ENCODE results near the gene BGLAP. TPM values are rescaled to one million over a fixed set of nuclear protein-coding genes. Genes with fewer than 3 reads are reported as not detected.

BGLAP gene
- total and polyA plus RNA-seq, 2 donors (not counting 3 experiments of a cell fraction or from before 2014, with no cell fraction given): 0.65 to 1.0 TPM

DNA sequence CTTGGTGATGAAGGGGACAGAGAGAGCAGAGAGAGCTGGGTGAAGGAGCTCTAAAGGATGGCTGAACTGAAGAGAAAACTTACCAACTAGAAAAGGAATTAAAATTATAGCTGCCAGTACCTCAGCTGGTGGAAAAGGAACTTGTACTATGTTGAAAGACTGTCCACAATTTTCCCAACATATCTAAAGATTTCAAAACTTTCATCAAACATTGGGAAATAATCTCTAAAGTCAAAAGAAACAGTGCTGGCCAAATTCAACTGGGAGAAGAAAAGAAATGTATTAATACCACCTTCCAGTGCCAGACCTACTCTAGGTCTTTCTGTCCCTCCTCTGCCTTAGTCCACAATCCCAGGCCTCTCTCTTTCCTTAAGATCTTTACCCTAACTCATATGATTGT, 34.5 kb downstream of the BGLAP start:
- Histone ChIP-seq H3K4me3 (replicated peaks in 1 of 3; ENCODE audit: insufficient read depth in 1 of 3, low read depth in 1 of 3, low read length in 3 of 3) (no peak overlapping the region), H3K4me2 (ENCODE audit: insufficient read depth, low read length) (no peak overlapping the region), H3K27ac (ENCODE audit: insufficient read depth, low read depth, low read length) (no peak overlapping the region), H3K9me3 (replicated peaks; ENCODE audit: control insufficient read depth, insufficient read depth, low read length) (no peaks in the 10 kb centered on the region), H2AFZ (ENCODE audit: low read depth, low read length) (no peak overlapping the region), H3K79me2 (ENCODE audit: control insufficient read depth, insufficient read depth, low read length) (peaks cover 35% of the 10 kb centered on the region), H3K27me3 (ENCODE audit: control insufficient read depth in 2 of 2, insufficient read depth in 2 of 2, low read length in 2 of 2) (no peaks in the 10 kb centered on the region), H3K4me1 (ENCODE audit: control insufficient read depth, extremely low read depth, insufficient read depth, low read length) (peaks cover 6% of the 10 kb centered on the region), H3K9ac (replicated peaks; ENCODE audit: extremely low read depth, insufficient read depth, low read length) (no peak overlapping the region), H4K20me1 (replicated peaks; ENCODE audit: control insufficient read depth, extremely low read depth, insufficient read depth, low read length) (peaks cover 2% of the 10 kb centered on the region), H3K36me3 (ENCODE audit: control insufficient read depth in 2 of 2, extremely low read depth in 1 of 2, insufficient read depth in 2 of 2, low read length in 2 of 2) (peaks cover 21 to 43% of the 10 kb centered on the region in 2 experiments), H3K9me1 (replicated peaks; ENCODE audit: control insufficient read depth, extremely low read depth, insufficient read depth, low read length) (no peaks in the 10 kb centered on the region)
- intact Hi-C loops (cut with micrococcal nuclease): no loop called here
- FAIRE-seq (no peak), DNase-seq (ENCODE audit: low read depth, low spot score) (no peak)
- dilution Hi-C loops (cut with MboI; ENCODE audit: extremely low pct_ligation_motif_present, low sequenced_read_pairs): no loop called here
- POLR2A ChIA-PET: interaction anchor here (0.7 kb wide), 1 partner anchor 17 kb away, joined by 4 read pairs; no protein-coding TSS in a partner anchor
- no TSS peak for BruUV-seq (replicated peaks)
- TF ChIP-seq EZH2 (IDR thresholded peaks at IDR 0.05; ENCODE audit: borderline replicate concordance, low read depth, low read length, severe bottlenecking): no peak
- TF ChIP-seq JUN (IDR thresholded peaks at IDR 0.05; ENCODE audit: borderline replicate concordance, insufficient read depth, insufficient read length, low read depth): no peak
- TF ChIP-seq, protein P1, sequence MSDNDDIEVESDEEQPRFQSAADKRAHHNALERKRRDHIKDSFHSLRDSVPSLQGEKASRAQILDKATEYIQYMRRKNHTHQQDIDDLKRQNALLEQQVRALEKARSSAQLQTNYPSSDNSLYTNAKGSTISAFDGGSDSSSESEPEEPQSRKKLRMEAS (IDR thresholded peaks at IDR 0.05; ENCODE audit: insufficient read depth, insufficient read length): no peak
- TF ChIP-seq POLR2A (IDR thresholded peaks at IDR 0.05; ENCODE audit: low read depth, low read length): no peak
- no peak for TF ChIP-seq MYC (IDR thresholded peaks at IDR 0.05; ENCODE audit: low read depth, low read length)
- TF ChIP-seq, protein P2, sequence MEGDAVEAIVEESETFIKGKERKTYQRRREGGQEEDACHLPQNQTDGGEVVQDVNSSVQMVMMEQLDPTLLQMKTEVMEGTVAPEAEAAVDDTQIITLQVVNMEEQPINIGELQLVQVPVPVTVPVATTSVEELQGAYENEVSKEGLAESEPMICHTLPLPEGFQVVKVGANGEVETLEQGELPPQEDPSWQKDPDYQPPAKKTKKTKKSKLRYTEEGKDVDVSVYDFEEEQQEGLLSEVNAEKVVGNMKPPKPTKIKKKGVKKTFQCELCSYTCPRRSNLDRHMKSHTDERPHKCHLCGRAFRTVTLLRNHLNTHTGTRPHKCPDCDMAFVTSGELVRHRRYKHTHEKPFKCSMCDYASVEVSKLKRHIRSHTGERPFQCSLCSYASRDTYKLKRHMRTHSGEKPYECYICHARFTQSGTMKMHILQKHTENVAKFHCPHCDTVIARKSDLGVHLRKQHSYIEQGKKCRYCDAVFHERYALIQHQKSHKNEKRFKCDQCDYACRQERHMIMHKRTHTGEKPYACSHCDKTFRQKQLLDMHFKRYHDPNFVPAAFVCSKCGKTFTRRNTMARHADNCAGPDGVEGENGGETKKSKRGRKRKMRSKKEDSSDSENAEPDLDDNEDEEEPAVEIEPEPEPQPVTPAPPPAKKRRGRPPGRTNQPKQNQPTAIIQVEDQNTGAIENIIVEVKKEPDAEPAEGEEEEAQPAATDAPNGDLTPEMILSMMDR (IDR thresholded peaks at IDR 0.05; ENCODE audit: extremely low read depth in 1 of 2, insufficient read depth in 1 of 2, low read depth in 1 of 2, low read length in 2 of 2): no peak
- CTCF ChIA-PET: no interaction called here

DNA sequence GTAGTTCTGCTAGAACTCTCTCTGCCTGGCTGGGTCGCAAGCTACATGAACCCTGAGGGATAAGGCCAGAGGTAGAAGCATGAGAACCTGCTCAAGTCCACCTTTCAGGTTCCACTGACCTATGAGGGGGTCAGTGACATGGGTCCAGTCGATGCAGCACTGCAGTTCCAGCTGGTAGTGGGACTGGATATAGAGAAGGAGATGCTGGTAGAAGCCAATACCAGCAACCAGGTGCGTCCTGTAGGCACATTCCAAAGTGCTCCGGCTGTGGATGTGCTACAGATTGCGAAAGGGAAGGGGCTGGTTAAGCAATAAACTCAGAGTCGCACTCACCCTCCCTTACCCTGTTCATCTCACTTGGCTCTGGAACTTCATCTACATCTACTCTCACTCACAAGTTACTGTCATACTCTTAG, 35.0 kb downstream of the BGLAP start:
- FAIRE-seq (no peak), DNase-seq (ENCODE audit: low read depth, low spot score) (no peak)
- H3K9me3 ChIP-seq (replicated peaks; ENCODE audit: control insufficient read depth, insufficient read depth, low read length): no peaks in the 10 kb centered on the region
- H2AFZ ChIP-seq (ENCODE audit: low read depth, low read length): no peak overlapping the region
- peaks cover 40% of the 10 kb centered on the region for H3K79me2 ChIP-seq (ENCODE audit: control insufficient read depth, insufficient read depth, low read length)
- dilution Hi-C loops (cut with MboI; ENCODE audit: extremely low pct_ligation_motif_present, low sequenced_read_pairs): no loop called here
- no peak overlapping the region for H3K4me2 ChIP-seq (ENCODE audit: insufficient read depth, low read length)
- no TSS peak for BruUV-seq (replicated peaks)
- no peak overlapping the region for H3K27ac ChIP-seq (ENCODE audit: insufficient read depth, low read depth, low read length)
- H3K4me3 ChIP-seq (replicated peaks in 1 of 3; ENCODE audit: insufficient read depth in 1 of 3, low read depth in 1 of 3, low read length in 3 of 3): no peak overlapping the region
- H4K20me1 ChIP-seq (replicated peaks; ENCODE audit: control insufficient read depth, extremely low read depth, insufficient read depth, low read length): peaks cover 2% of the 10 kb centered on the region
- no peaks in the 10 kb centered on the region for H3K9me1 ChIP-seq (replicated peaks; ENCODE audit: control insufficient read depth, extremely low read depth, insufficient read depth, low read length)
- POLR2A ChIA-PET: no interaction called here
- no peak overlapping the region for H3K9ac ChIP-seq (replicated peaks; ENCODE audit: extremely low read depth, insufficient read depth, low read length)
- no peaks in the 10 kb centered on the region for H3K27me3 ChIP-seq (ENCODE audit: control insufficient read depth in 2 of 2, insufficient read depth in 2 of 2, low read length in 2 of 2)
- peaks cover 19 to 38% of the 10 kb centered on the region in 2 experiments for H3K36me3 ChIP-seq (ENCODE audit: control insufficient read depth in 2 of 2, extremely low read depth in 1 of 2, insufficient read depth in 2 of 2, low read length in 2 of 2)
- intact Hi-C loops (cut with micrococcal nuclease): no loop called here
- TF ChIP-seq JUN (IDR thresholded peaks at IDR 0.05; ENCODE audit: borderline replicate concordance, insufficient read depth, insufficient read length, low read depth) (no peak), FOS (IDR thresholded peaks at IDR 0.05; ENCODE audit: borderline replicate concordance, insufficient read depth, low read length) (no peak), POLR2A (IDR thresholded peaks at IDR 0.05; ENCODE audit: low read depth, low read length) (no peak), POLR2AphosphoS5 (IDR thresholded peaks at IDR 0.05; ENCODE audit: insufficient read depth, low read depth, low read length) (no peak), MYC (IDR thresholded peaks at IDR 0.05; ENCODE audit: low read depth, low read length) (no peak), GATA2 (IDR thresholded peaks at IDR 0.05; ENCODE audit: insufficient read depth, insufficient read length, low read depth, low read length) (no peak), EZH2 (IDR thresholded peaks at IDR 0.05; ENCODE audit: borderline replicate concordance, low read depth, low read length, severe bottlenecking) (no peak)
- TF ChIP-seq, protein P1 (IDR thresholded peaks at IDR 0.05; ENCODE audit: insufficient read depth, insufficient read length): no peak
- TF ChIP-seq, protein P2 (IDR thresholded peaks at IDR 0.05; ENCODE audit: extremely low read depth in 1 of 2, insufficient read depth in 1 of 2, low read depth in 1 of 2, low read length in 2 of 2): no peak
- H3K4me1 ChIP-seq (ENCODE audit: control insufficient read depth, extremely low read depth, insufficient read depth, low read length): peaks cover 10% of the 10 kb centered on the region
- CTCF ChIA-PET: no interaction called here
